GM18526 (cell line): Measurements from ENCODE around the gene ATP2C2.

ENCODE experiments used
- POLR2A ChIP-seq: IDR thresholded peaks from 3 replicates; pipeline ENCODE4 v1.6.1; 2011; ENCODE audit not compliant: insufficient read length; ENCODE audit errors: extremely low read depth

The ATP2C2 gene

DNA sequence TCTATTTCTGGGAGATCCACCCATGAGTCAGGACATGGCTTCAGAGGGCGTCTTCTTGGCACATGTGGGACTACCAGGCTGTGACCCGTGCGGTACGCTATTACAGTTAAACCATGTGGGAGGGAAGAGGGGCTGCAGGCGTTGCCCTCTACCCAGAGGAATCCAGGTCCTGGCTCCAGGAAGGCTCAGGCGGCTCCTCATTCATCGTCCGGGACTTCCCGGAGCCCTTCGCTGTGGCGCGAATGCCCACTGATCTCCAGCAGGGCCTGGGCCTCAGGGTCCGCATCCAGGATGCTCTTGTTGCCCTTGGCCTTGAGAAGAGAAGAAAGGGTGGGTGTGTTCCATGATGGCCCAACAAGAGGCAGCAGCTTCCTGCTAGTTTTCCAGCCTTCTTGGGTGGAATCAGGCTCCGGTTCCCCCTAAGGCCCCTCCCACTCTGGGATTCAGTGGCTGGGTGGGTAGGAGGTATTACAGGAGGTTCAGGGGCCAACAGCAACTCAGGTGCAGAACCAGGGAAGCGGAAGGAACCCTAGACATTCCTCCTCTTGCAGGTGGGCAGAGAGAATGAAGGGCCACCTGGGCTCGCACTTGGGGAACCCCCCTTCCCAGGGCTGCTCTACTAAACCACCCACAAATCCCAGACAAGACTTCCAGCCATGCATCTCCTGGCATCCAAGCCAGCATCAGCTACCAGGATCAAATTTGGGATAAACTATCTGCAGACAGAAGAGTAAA, 111.5 kb downstream of the ATP2C2 start:
- no peak for TF ChIP-seq POLR2A

DNA sequence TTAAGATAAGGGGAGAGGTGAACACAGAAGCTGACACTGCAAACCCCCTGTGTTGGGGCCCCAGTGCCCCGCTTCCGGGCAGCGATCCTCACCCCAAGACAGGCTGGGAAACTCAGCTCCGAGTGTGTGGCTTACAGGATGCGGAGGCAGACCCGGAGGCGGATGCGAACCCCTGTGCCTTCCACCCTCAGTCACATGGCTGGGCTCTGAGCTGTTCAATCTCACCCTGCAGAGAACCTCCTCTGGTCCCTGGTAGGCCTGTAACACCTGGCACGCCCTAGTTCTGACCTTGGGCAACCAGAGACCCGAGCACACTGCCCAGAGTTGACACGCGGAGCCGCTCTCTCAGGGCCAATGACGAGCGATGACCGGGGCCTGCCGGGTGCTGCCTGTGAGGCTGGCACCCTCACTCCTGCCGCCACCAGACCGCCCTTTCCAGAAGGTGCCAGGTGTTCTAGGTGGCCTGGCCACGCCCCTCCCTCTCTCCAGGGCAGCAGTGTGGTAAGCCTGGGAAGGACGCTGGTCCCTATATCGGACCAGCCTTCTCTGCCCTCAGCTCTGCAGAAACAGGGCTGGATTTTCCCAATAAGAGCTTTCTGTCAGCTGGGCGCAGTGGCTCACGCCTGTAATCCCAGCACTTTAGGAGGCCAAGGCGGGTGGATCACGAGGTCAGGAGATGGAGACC, 112.9 kb downstream of the ATP2C2 start:
- no peak for TF ChIP-seq POLR2A

DNA sequence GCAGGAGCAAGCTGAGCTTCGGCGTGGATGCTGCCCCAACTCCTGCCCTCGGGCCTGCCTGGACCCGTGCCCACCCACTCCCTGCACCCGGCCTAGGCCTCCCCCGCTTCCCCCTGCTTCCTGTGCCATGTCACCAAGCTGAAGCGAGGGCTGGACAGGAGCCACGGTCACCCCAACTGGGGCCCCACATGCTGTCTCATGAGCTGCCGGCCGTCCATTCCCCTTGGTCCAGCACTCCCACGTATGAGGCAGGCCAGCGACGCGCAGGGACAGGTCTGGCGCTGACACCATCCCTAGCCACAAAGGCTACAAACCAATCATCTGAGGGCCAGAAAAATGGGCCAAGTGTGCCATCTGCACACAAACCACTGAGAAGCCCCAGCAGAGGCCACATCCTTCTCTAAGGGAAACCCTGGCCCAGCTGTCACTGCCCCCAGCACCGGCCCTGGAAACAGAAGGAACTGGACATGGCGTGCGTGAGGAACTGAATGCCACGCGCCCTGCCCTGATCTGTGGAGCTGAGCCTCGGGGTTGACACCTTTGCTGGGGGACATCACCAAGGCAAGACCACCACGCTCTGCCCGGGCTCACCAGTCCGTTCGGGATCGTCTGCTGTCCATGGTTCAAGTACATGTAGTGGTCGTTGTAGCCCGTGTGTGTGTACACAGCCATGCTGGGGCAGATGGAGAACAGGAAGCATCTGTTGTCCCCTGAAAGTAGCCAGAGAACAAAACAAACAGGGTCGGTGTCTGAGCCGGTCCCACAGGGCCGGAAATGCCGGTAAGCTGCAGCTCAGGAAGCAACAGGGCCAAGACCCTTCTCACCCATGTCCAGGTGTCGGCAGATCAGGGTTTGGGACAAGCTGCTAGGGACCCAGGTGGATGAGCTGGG, 113.9 kb downstream of the ATP2C2 start:
- no peak for TF ChIP-seq POLR2A

DNA sequence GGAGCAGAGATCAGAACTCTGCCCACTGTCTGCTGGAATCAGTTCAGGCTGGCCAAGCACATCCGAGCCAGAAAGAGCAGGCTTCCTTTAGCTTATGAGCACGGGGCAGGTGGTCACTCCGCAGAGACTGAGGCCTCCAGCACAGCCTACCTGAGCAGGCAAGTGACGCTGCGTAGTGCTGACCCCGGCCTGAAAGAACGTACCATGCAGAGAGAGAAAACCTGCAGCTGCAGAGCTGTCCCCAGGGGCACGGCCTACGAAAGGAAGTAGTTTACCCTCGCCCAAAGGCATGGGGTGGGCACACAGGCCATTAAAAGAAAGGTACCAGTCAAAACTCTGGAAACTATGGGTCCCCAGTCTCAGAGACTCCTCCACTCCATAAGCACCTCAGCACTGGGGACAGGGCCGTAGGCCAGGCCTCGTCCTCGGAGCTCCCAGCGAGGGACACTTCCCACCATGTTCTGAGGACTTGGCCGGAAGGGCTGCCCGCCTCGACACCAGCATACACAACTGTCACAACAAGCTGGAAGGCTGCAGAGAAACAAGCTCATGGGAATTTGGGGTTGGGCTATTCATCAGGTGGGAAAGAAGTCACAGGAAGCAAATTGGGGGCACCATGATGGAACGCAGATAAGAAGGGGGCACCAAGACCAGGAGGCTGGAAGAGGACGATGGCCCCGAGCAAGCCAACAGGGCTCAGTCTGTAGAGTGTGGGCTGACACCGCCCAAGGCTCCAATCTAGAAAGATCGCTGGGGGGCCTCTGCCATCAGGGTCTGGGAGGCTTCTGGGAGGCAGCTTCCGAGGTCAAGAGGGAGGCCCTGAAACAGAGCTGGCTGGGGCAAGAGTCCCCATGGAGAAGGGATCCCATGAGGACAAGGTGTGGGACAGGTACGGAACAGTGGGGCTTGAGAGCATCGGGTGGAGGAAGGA, 114.9 kb downstream of the ATP2C2 start:
- TF ChIP-seq POLR2A, result no peak

DNA sequence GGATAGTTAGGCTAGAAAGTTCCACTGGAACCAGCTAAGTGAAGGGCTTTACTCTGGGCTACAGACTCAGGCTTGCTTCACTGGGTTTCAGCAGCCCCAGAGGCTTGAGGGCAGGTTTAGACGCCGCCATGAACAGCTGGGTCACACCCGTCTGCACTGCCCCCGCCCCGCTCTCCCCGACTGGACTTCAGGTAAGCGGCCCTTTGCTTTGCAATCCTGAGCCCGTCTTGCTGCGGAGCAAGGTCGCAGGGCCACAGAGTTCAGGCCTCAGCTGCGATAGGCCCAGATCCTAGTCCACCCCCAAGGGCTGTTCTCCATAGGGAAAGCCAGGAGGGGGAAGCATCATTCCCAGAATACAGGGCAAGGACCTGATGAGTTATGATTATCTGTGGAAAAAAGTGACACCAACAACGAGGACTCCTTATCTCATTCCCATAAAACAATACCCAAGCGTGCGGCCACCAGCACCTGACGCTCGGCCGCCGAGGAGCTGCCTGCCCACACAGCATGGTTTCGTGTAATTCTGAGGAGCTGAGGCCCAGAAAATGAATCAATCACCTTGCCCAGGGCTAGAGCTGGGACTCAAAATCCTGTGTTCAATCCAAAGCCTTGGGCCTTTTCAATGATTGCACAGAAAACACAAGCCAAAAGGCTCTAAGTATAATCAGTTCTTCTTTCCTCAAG, 115.7 kb downstream of the ATP2C2 start:
- TF ChIP-seq POLR2A, result no peak

DNA sequence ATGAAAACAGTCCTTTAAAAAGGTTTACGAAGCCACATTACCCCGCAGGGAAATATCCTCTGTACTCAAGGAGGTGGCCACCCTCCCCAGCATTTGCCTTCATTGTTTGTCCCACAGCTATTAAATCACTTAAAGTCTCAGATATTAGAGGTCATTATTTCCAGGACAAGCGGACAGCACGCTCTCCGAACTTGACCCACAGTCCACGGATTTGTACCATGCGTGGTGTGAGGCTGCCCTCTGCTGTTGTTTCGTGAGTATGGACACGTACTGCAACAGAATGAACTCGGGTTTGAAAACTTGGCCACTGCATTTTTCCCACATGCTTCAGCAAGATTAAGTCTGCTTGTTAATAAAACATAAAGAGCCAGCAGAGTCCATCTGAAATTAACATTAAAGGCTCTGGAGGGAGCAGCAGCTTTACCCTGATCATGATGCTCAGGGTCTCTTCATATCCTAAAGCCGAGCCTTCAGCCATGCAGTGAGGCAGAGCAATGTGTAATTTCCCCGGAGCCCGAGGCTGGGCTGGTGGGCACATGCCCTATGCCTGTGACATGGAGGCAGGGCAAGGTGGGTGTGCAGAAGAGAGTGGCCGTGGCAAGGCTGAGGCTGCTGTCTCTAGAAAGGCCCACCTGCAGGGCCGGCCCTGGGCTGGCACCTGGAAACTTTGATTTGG, 116.4 kb downstream of the ATP2C2 start:
- no peak for TF ChIP-seq POLR2A

DNA sequence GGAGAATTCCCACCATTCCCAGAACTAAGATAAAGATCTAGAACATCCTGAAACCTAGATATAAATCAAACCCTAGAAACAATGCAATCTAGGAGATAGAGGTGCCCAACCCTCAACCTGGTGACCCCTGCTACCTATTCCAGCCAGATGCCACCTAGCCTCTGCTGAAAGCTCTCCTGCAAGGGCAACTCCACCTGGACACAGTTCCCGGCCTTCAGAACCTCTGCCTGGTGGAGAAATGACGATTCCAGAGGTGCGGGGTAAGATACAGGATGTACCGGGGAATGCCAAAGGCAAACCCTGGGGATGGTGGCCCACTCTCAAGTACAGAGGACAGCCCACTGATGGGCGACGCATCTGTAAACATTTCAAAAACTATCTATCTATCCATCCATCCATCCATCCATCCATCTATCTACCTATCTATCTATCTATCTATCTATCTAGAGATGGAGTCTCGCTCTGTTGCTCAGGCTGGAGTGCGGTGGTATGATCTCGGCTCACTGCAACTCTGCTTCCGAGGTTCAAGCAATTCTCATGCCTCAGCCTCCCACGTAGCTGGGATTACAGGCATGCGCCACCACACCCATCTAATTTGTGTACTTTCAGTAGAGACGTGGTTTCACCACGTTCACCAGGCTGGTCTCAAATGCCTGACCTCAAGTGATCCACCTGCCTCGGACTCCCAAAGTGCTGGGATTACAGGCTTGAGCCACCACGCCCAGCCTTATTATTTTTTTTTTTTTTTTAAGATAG, 117.1 kb downstream of the ATP2C2 start:
- no peak for TF ChIP-seq POLR2A

DNA sequence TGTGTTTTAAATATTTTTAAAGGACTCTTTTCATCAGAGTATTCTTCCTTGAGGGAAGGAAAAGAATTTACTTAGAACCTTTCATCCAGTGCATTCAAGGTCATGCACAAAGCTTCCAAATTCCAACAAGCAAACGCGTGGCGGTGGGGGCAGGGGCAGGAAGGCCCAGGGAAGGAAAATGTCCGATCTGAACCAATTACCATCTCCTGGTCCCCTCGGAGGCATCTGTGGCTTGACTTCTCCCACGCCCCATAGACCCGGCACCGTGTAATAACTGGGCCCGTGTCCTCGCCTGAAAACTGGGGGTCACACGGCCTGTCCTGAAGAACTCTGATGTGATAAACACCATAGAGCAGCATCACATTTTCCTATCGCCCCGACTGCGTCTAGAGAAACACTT, 117.8 kb downstream of the ATP2C2 start:
- TF ChIP-seq POLR2A, result no peak

DNA sequence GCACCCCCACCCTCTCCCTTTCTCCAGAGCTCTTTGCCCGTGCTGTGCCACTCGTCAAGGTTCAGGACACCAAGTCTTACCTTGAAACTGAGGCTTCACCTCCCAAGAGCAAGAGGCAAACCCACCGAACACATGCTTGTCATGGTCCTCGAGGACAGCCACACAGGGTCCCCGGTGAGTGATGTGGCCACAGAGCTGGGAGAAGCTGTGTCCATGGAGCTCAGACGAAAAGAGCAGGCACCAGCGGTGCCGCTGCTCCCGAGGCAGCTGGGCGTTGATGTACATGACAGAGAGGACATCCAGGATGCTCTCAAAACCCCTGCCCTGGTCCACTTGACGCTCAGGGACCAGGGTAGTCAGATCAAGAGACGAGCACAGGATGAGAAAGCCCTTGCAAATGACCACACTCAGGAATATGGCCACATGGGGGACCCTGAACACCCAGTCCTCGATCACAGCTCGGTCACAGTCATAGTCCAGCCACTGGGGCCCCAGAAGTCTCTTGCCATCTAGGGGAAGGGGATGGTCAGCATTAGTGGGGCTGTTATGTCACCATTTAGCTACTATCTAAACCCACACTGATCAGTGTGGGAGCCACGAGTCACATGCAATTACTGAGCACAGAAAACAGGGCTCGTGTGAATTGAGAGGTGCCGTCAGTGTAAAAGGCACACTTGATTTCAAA, 118.4 kb downstream of the ATP2C2 start:
- no peak for TF ChIP-seq POLR2A

DNA sequence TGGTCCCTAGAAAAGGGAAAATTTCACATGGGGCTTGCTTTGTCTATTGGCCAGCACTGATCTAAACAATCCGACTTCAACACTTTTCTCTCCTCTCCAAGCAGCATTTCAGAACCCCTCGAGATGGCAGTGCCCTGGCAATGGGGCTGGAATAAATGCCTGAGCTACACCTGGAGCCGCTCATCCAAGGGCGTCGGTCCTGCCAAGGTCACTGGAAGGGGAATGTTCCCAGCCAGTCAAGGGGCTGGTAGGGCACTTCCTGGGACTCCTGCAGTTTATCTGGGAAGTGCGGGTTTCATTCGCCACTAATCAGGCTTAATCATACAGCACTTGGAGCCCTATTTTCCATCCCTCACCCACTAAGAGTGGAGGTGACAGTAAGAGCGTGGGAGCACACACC, 119.0 kb downstream of the ATP2C2 start:
- TF ChIP-seq POLR2A, result no peak

DNA sequence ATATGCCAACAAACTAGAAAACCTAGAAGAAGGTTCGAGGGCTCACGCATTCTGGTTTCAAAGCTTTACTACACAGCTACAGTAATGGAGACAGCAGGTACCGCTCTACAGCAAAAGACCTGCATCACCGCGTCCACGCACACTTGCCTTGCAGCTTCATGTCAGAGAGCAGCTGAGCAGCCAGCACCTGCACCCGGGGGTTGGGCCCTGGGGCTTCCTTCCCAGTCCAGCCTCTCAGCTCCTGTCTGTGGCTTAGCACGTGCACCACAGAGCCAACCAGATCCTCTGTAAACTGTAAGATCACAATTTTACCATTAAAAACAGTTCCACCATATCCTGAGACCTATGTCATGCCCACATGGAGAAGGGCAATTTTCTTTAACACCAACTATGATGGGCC, 120.8 kb downstream of the ATP2C2 start:
- TF ChIP-seq POLR2A, result no peak

DNA sequence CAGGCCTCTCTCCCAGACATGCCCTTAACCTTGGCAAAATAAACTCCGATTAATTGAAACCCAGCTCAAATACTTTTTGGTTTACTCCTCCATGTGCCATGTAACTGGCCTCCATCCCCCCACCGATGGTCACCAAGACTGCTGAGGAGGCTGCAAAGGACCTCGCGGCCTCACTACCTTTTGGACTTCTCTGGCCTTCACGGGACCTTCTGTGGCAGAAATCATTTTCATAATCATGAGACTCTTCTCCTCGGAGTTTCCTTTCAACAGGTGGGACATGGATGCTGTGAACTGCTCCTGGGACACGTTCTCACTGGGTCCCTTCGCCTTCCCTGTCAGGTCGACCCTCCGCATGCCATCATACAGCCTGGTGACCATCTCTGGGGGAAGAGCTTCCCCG, 127.2 kb downstream of the ATP2C2 start:
- no peak for TF ChIP-seq POLR2A
